PC-9 (cell line): Measurements from ENCODE around the gene CC2D1A.
"Not testable (repeated sequence)": the region's sequence is repeated elsewhere in the genome, so short reads cannot be mapped to it uniquely, and the experiment has no call there.

ENCODE experiments used
- CTCF ChIP-seq: fragments of 200-600 bp; sonication (generic); conservative IDR thresholded peaks from 2 replicates; pipeline ENCODE4 v1.6.1; 2017; ENCODE audit warnings: mixed run types, antibody characterized with exemption, mild to moderate bottlenecking, moderate library complexity
- EZH2 ChIP-seq: fragments of 200-600 bp; sonication (generic); IDR thresholded peaks from 2 replicates; pipeline ENCODE4 v1.8.0; 2017; ENCODE audit warnings: antibody characterized with exemption, low read depth

- not testable (repeated sequence) for TF ChIP-seq EZH2, CTCF
Measured at GRCh38 chr19:13973479-13973878, 67.5 kb downstream of the CC2D1A start.
